ENCODE data around the gene NCAPH2. TPM values are rescaled to one million over a fixed set of nuclear protein-coding genes. Genes with fewer than 3 reads are reported as not detected.
A peak's percentile ranks its signal among the peaks of the same experiment; 100 is the strongest.

Gene NCAPH2
- total and polyA plus RNA-seq, 2 of the 13 experiments (the other 11 are each of a cell fraction or from before 2014, with no cell fraction given), result 28.1 to 64.4 TPM

- TF ChIP-seq AKNA (CRISPR knock-in tag; IDR thresholded peaks at IDR 0.05; ENCODE audit: borderline replicate concordance) (no peak), E2F5 (CRISPR knock-in tag; conservative IDR thresholded peaks at IDR 0.05) (peak; percentile 44; the same call in 1 of the 2 replicates), TBX2 (CRISPR knock-in tag; IDR thresholded peaks at IDR 0.05; ENCODE audit: borderline replicate concordance) (peak; percentile 86), KLF11 (CRISPR knock-in tag; IDR thresholded peaks at IDR 0.05) (no peak; the same call in 1 of the 2 replicates), MIER2 (CRISPR knock-in tag; IDR thresholded peaks at IDR 0.05) (no peak), ZNF841 (CRISPR knock-in tag; IDR thresholded peaks at IDR 0.05; ENCODE audit: borderline replicate concordance) (0 out of 2 replicates have a peak, but pooled peaks have one; percentile 72), DZIP1 (CRISPR knock-in tag; IDR thresholded peaks at IDR 0.05) (no peak), BRCA1 (CRISPR knock-in tag; IDR thresholded peaks at IDR 0.05) (no peak), ZNF33B (CRISPR knock-in tag; IDR thresholded peaks at IDR 0.05) (peak; percentile 93), BORCS8-MEF2B (CRISPR knock-in tag; IDR thresholded peaks at IDR 0.05) (peak; percentile 75; the same call in 1 of the 2 replicates), RXRA (CRISPR knock-in tag; IDR thresholded peaks at IDR 0.05) (peak; percentile 63; the same call in 1 of the 2 replicates), DPF2 (CRISPR knock-in tag; IDR thresholded peaks at IDR 0.05; ENCODE audit: borderline replicate concordance, low read depth) (no peak), PHF5A (CRISPR knock-in tag; IDR thresholded peaks at IDR 0.05; ENCODE audit: low read depth, unreplicated experiment) (no peak), FLYWCH1 (CRISPR knock-in tag; IDR thresholded peaks at IDR 0.05) (0 out of 2 replicates have a peak, but pooled peaks have one; percentile 61), ZNF543 (CRISPR knock-in tag; IDR thresholded peaks at IDR 0.05) (peak; percentile 77), LCORL (IDR thresholded peaks at IDR 0.05) (no peak), LCORL (CRISPR knock-in tag; IDR thresholded peaks at IDR 0.05) (peak; percentile 67; the same call in 1 of the 2 replicates), GLI4 (CRISPR knock-in tag; IDR thresholded peaks at IDR 0.05; ENCODE audit: borderline replicate concordance) (0 out of 2 replicates have a peak, but pooled peaks have one; percentile 39), HNRNPLL (IDR thresholded peaks at IDR 0.05; ENCODE audit: low read depth, low read length, poor library complexity, severe bottlenecking) (peak; percentile 67), MEIS2 (CRISPR knock-in tag; IDR thresholded peaks at IDR 0.05) (peak; percentile 20; the same call in 1 of the 2 replicates), THAP8 (CRISPR knock-in tag; IDR thresholded peaks at IDR 0.05; ENCODE audit: borderline replicate concordance) (peak; percentile 92; the same call in 1 of the 2 replicates)
Observed at GRCh38 chr22:50525104-50525857, 17.3 kb downstream of the NCAPH2 start, which contains the start of gene SCO2 (continued).

Measured in HepG2 (cell line).